OCI-LY3 (cell line): ENCODE data around the gene CAV2.

Experiments
- EZH2phosphoT487 ChIP-seq: fragments of 200-600 bp; shearing (Covaris generic); IDR thresholded peaks from 2 replicates; pipeline ENCODE4 v1.6.1; 2018; ENCODE audit warnings: antibody characterized with exemption, mixed run types, low read depth
- TF ChIP-seq, protein P1 (sequence below): fragments of 200-600, 300-600 bp; sonication (generic); IDR thresholded peaks from 2 replicates; pipeline ENCODE4 v1.5.1; 2014; ENCODE audit warnings: antibody characterized with exemption, low read length, low read depth

GRCh38 chr7:116505278-116505677, 5.7 kb downstream of the CAV2 start:
- TF ChIP-seq, protein P1, sequence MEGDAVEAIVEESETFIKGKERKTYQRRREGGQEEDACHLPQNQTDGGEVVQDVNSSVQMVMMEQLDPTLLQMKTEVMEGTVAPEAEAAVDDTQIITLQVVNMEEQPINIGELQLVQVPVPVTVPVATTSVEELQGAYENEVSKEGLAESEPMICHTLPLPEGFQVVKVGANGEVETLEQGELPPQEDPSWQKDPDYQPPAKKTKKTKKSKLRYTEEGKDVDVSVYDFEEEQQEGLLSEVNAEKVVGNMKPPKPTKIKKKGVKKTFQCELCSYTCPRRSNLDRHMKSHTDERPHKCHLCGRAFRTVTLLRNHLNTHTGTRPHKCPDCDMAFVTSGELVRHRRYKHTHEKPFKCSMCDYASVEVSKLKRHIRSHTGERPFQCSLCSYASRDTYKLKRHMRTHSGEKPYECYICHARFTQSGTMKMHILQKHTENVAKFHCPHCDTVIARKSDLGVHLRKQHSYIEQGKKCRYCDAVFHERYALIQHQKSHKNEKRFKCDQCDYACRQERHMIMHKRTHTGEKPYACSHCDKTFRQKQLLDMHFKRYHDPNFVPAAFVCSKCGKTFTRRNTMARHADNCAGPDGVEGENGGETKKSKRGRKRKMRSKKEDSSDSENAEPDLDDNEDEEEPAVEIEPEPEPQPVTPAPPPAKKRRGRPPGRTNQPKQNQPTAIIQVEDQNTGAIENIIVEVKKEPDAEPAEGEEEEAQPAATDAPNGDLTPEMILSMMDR = no peak
- no peak for TF ChIP-seq EZH2phosphoT487
